HG03039 (cell line): ENCODE data around the gene MYL12A.
"Not testable (repeated sequence)": the region's sequence is repeated elsewhere in the genome, so short reads cannot be mapped to it uniquely, and the experiment has no call there.

Experiments
- ATAC-seq: cut with Tn5 transposase; IDR thresholded peaks from one replicate; pipeline ENCODE4 v1.9.1; 2021; ENCODE audit warnings: mild to moderate bottlenecking, moderate library complexity; ENCODE audit not compliant: unreplicated experiment

MYL12A gene

GRCh38 chr18:3247240-3248061, at the start of gene MYL12A:
Gene MYL12A, plus strand, starts transcription at chr18:3247801. Its CDS starts 5,447 bp downstream, at chr18:3253248.
- peak; percentile 73 for ATAC-seq

- ATAC-seq: not testable (repeated sequence)
Measured at GRCh38 chr18:3198260-3198860, 49.2 kb upstream of the MYL12A start.

GRCh38 chr18:3199942-3200645, 47.5 kb upstream of the MYL12A start:
- no peak for ATAC-seq

GRCh38 chr18:3205239-3205638, 42.4 kb upstream of the MYL12A start:
- no peak for ATAC-seq

GRCh38 chr18:3207565-3207964, 40.0 kb upstream of the MYL12A start:
- ATAC-seq: no peak

GRCh38 chr18:3209859-3210569, 37.6 kb upstream of the MYL12A start:
- ATAC-seq: no peak

- ATAC-seq: no peak
Measured at GRCh38 chr18:3211236-3211992, 36.2 kb upstream of the MYL12A start.

GRCh38 chr18:3212657-3213056, 34.9 kb upstream of the MYL12A start:
- ATAC-seq: no peak

GRCh38 chr18:3213300-3214059, 34.1 kb upstream of the MYL12A start:
- ATAC-seq: no peak

GRCh38 chr18:3214855-3215637, 32.6 kb upstream of the MYL12A start:
- ATAC-seq: no peak

GRCh38 chr18:3216987-3217386, 30.6 kb upstream of the MYL12A start:
- no peak for ATAC-seq

- ATAC-seq: no peak
Measured at GRCh38 chr18:3217948-3218647, 29.5 kb upstream of the MYL12A start.

GRCh38 chr18:3218819-3219218, 28.8 kb upstream of the MYL12A start:
- no peak for ATAC-seq

GRCh38 chr18:3219241-3219630, 28.4 kb upstream of the MYL12A start:
- no peak for ATAC-seq

- no peak for ATAC-seq
Measured at GRCh38 chr18:3219631-3220335, 27.8 kb upstream of the MYL12A start, which contains the start of gene MYOM1. Gene MYOM1, minus strand, starts transcription at chr18:3219968. Its CDS starts 4,745 bp downstream, at chr18:3215223.

GRCh38 chr18:3220868-3221267, 26.7 kb upstream of the MYL12A start:
- not testable (repeated sequence) for ATAC-seq

- no peak for ATAC-seq
Measured at GRCh38 chr18:3221496-3221895, 26.1 kb upstream of the MYL12A start.

GRCh38 chr18:3223356-3223755, 24.2 kb upstream of the MYL12A start:
- ATAC-seq: no peak
